Spleen (tissue), 11 donors: ENCODE measurements around the gene GBA3. TPM values are rescaled to one million over a fixed set of nuclear protein-coding genes. Genes with fewer than 3 reads are reported as not detected.

Experiments used
- DNase-seq: peaks from one replicate; pipeline ENCODE4 v3.0.0-alpha.2; 2020
- H3K27ac ChIP-seq, 8 donors: fragments of 200-600 bp; sonication (generic) in 7 of 8; 1 replicate in 4 of 8; 2 replicates in 4 of 8; pipeline versions ENCODE4 v1.5.0 to v1.8.0; 2016 to 2021; ENCODE audit warnings: inconsistent platforms in 4 of 8, mild to moderate bottlenecking in 4 of 8, moderate library complexity in 1 of 8
- H3K27me3 ChIP-seq, 7 donors: fragments of 200-600 bp; sonication (generic) in 6 of 7; replicated peaks in 1 of 7; 1 replicate in 4 of 7; 2 replicates in 3 of 7; pipeline versions ENCODE4 v1.5.0 to v1.8.0; 2016 to 2021; ENCODE audit warnings: inconsistent platforms in 3 of 7, mild to moderate bottlenecking in 1 of 7
- H3K36me3 ChIP-seq, 6 donors: fragments of 200-600 bp; sonication (generic) in 5 of 6; 1 replicate in 4 of 6; 2 replicates in 2 of 6; pipeline versions ENCODE4 v1.5.0 to v1.8.0; 2016 to 2021; ENCODE audit warnings: inconsistent platforms in 2 of 6
- H3K4me1 ChIP-seq, 6 donors: fragments of 200-600 bp; sonication (generic) in 5 of 6; 1 replicate in 3 of 6; 2 replicates in 3 of 6; pipeline versions ENCODE4 v1.5.0 to v1.8.0; 2016 to 2021; ENCODE audit warnings: inconsistent platforms in 3 of 6
- H3K4me3 ChIP-seq, 8 donors: fragments of 200-600 bp; sonication (generic) in 7 of 8; 1 replicate in 4 of 8; 2 replicates in 4 of 8; pipeline versions ENCODE4 v1.5.0 to v1.8.0; 2016 to 2021; ENCODE audit warnings: inconsistent platforms in 4 of 8, mild to moderate bottlenecking in 4 of 8, moderate library complexity in 2 of 8
- H3K9me3 ChIP-seq, 8 donors: fragments of 200-600 bp; sonication (generic) in 7 of 8; 1 replicate in 4 of 8; 2 replicates in 4 of 8; pipeline versions ENCODE4 v1.5.0 to v1.8.0; 2016 to 2021; ENCODE audit warnings: inconsistent platforms in 4 of 8
- CTCF ChIP-seq, 11 experiments: fragments of 200-600 bp in 7 of 11; fragments of 450-650 bp in 4 of 11; sonication (generic) in 4 of 11; IDR thresholded peaks in 8 of 11; conservative IDR thresholded peaks in 3 of 11; 1 replicate in 7 of 11; 2 replicates in 4 of 11; pipeline versions ENCODE4 v1.4.0 to v1.8.0; 2016 to 2021; ENCODE audit warnings: antibody characterized with exemption in 11 of 11, inconsistent platforms in 4 of 11, mild to moderate bottlenecking in 1 of 11
- POLR2A ChIP-seq, 3 donors: fragments of 450-650 bp; IDR thresholded peaks; one replicate each; pipeline ENCODE4 v1.5.1; 2017; ENCODE audit warnings: antibody characterized with exemption in 3 of 3, mild to moderate bottlenecking in 1 of 3
- POLR2AphosphoS5 ChIP-seq, 3 donors: sonication (generic); formaldehyde crosslinking; IDR thresholded peaks; one replicate each; pipeline ENCODE4 v1.5.1; 2017; ENCODE audit warnings: antibody characterized with exemption in 3 of 3
- WGBS, 5 donors: extraction: QIAGEN DNeasy Blood & Tissue Kit in 3 of 5; methylation state at CpG; one replicate each; pipeline versions ENCODE4 v1.1.5 to v1.1.7; 2013 to 2018; 5-methylcytosine and 5-hydroxymethylcytosine counted together
- intact Hi-C: fragments of 100-400 bp; cut with DNase I; formaldehyde crosslinking; loops from one replicate; pipeline ENCODE4 v1.15.0; 2023; ENCODE audit warnings: low total_unique reads
- polyA plus RNA-seq, 3 donors: library from polyadenylated mRNA; stranded (reverse); fragments of 200-250 nt; gene quantifications; one replicate each; pipeline ENCODE4 v1.2.1, GENCODE V29; 2013
- total RNA-seq, 7 donors: library from RNA; depleted of rRNA in 3 of 7; stranded (reverse); fragments of >200 nt in 3 of 7; fragmentation: NEBNext Ultra II Directional in 4 of 7; extraction: Animal tissue kit (Norgen Biotek cat#: 25700) in 4 of 7; gene quantifications; one replicate each; pipeline versions ENCODE4 v1.1.0 to v1.2.1, GENCODE V29; 2016 to 2021
- donor health status: healthy with polysubstance abuse.
- donor health status: DM: no; HTN: no; CAD: no; lungs with moderate emphysema.
- donor health status: DM: no; HTN: no; CAD: no.
- donor health status: Bipolar disorder and iron deficiency.
- donor health status: healthy.
- donor health status: DM: no; HTN: no; CAD: no.
- donor health status: DM: yes; HTN: yes; CAD: no.

The GBA3 gene
- total and polyA plus RNA-seq, 10 donors = 0.43 to 33.1 (median 12.9) TPM

- intact Hi-C loops = no loop called here
- TF ChIP-seq CTCF (IDR thresholded peaks at IDR 0.05 in 8 of 11, conservative IDR thresholded peaks at IDR 0.05 in 3 of 11) (no peak), POLR2AphosphoS5 (IDR thresholded peaks at IDR 0.05) (no peak), POLR2A (IDR thresholded peaks at IDR 0.05) (no peak)
- Histone ChIP-seq H3K9me3 (no peaks in the 10 kb centered on the region), H3K36me3 (no peaks in the 10 kb centered on the region), H3K27ac (no peak overlapping the region), H3K4me1 (peaks cover 0 to 10% (median 7%) of the 10 kb centered on the region in 6 donors), H3K4me3 (no peak overlapping the region), H3K27me3 (no peaks in the 10 kb centered on the region)
- DNase-seq = no peak
- WGBS, 5 donors = 53 to 63% (median 62%) methylated on average over 4 of the region's 4 CpGs
Measured at GRCh38 chr4:22672944-22673343, 19.8 kb upstream of the GBA3 start.

GRCh38 chr4:22674700-22675099, 18.0 kb upstream of the GBA3 start:
- Histone ChIP-seq H3K27ac (no peak overlapping the region), H3K9me3 (no peaks in the 10 kb centered on the region), H3K27me3 (no peaks in the 10 kb centered on the region), H3K36me3 (no peaks in the 10 kb centered on the region), H3K4me1 (peaks cover 0 to 6% (median 1%) of the 10 kb centered on the region in 6 donors), H3K4me3 (no peak overlapping the region)
- no peak for TF ChIP-seq POLR2A (IDR thresholded peaks at IDR 0.05)
- TF ChIP-seq CTCF (IDR thresholded peaks at IDR 0.05 in 8 of 11, conservative IDR thresholded peaks at IDR 0.05 in 3 of 11) = no peak
- TF ChIP-seq POLR2AphosphoS5 (IDR thresholded peaks at IDR 0.05) = no peak
- 85 to 92% (median 92%) methylated on average over 1 of the region's 1 CpG for WGBS, 5 donors
- intact Hi-C loops = no loop called here
- no peak for DNase-seq

- Histone ChIP-seq H3K27ac (no peak overlapping the region), H3K27me3 (no peaks in the 10 kb centered on the region), H3K36me3 (no peaks in the 10 kb centered on the region), H3K4me1 (peaks cover 0 to 14% (median 1%) of the 10 kb centered on the region in 6 donors), H3K9me3 (no peaks in the 10 kb centered on the region), H3K4me3 (no peak overlapping the region)
- TF ChIP-seq CTCF (IDR thresholded peaks at IDR 0.05 in 8 of 11, conservative IDR thresholded peaks at IDR 0.05 in 3 of 11) = no peak
- TF ChIP-seq POLR2AphosphoS5 (IDR thresholded peaks at IDR 0.05) = no peak
- TF ChIP-seq POLR2A (IDR thresholded peaks at IDR 0.05) = no peak
- intact Hi-C loops = no loop called here
- no peak for DNase-seq
- WGBS, 5 donors = 89 to 95% (median 93%) methylated on average over 1 of the region's 1 CpG
Measured at GRCh38 chr4:22676063-22676462, 16.7 kb upstream of the GBA3 start.

- H3K27me3 ChIP-seq = no peaks in the 10 kb centered on the region
- DNase-seq = no peak
- no peaks in the 10 kb centered on the region for H3K9me3 ChIP-seq
- H3K4me1 ChIP-seq = peaks cover 0 to 14% (median 1%) of the 10 kb centered on the region in 6 donors
- 78 to 88% (median 81%) methylated on average over 1 of the region's 1 CpG for WGBS, 5 donors
- H3K4me3 ChIP-seq = no peak overlapping the region
- H3K36me3 ChIP-seq = no peaks in the 10 kb centered on the region
- intact Hi-C loops = no loop called here
- TF ChIP-seq POLR2A (IDR thresholded peaks at IDR 0.05) (no peak), CTCF (IDR thresholded peaks at IDR 0.05 in 8 of 11, conservative IDR thresholded peaks at IDR 0.05 in 3 of 11) (no peak), POLR2AphosphoS5 (IDR thresholded peaks at IDR 0.05) (no peak)
- no peak overlapping the region for H3K27ac ChIP-seq
Measured at GRCh38 chr4:22677780-22678179, 15.0 kb upstream of the GBA3 start.
